A549 treated with RU486 at 1 μM for 4 hours (cell line): ENCODE data around the gene METTL17. TPM values are rescaled to one million over a fixed set of nuclear protein-coding genes. Genes with fewer than 3 reads are reported as not detected.

ENCODE experiments used
- total RNA-seq: library from RNA; stranded (reverse); fragments of 200-300 nt; extraction: Qiagen RNA extraction; gene quantifications from 5 replicates; pipeline ENCODE4 v1.2.3, GENCODE V29; 2022; ENCODE audit warnings: low read depth

METTL17 gene
- 70.7 to 74.7 TPM (median 73.0 TPM) in 5 replicates for total RNA-seq

GRCh38 chr14:20989787-20990600, at the start of gene METTL17:
METTL17 (plus strand) TSS chr14:20989980; CDS start chr14:20990003, 23 bp downstream.

GRCh38 chr14:20954736-20955537, 34.8 kb upstream of the METTL17 start, which contains the start of gene RNASE2:
RNASE2 (plus strand) TSS chr14:20955487; CDS start chr14:20955772, 285 bp downstream.

GRCh38 chr14:20998674-20999366, 9.0 kb downstream of the METTL17 start, which contains the start of gene SLC39A2:
SLC39A2 (plus strand) TSS chr14:20999293; CDS start chr14:20999447, 154 bp downstream.

GRCh38 chr14:21024585-21025370, 35.0 kb downstream of the METTL17 start, which contains the start of gene NDRG2:
NDRG2 (minus strand) TSS chr14:21025061; CDS start chr14:21023315, 1,746 bp downstream.

DNA sequence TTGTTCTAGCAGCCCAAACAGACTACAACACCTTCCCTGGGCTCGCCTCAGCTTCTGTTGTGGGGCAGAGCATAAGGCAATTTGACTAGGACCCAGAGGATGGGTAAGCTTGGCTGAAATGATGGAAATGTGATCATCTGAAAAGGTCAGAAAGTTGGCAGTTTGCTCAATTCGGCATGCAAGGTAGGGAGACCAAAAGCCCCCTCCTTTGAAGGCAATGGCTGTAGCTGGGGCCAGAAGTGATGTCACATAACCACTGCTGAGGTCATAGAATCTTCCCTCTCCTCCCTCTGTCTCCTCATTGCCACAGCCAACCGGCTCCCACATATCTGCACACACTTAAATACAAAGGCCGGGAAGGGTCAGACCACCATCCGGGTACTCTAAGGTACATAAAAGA, 40.1 kb downstream of the METTL17 start, which contains the start of gene TPPP2:
TPPP2 (plus strand) TSS at position 301 of the 400 bp plus-strand sequence. CDS start 365 bp downstream, outside the sequence.

GRCh38 chr14:21034707-21035106, 44.9 kb downstream of the METTL17 start, which contains the start of gene RNASE13:
RNASE13 (minus strand) TSS chr14:21034807; CDS start chr14:21034288, 519 bp downstream.

DNA sequence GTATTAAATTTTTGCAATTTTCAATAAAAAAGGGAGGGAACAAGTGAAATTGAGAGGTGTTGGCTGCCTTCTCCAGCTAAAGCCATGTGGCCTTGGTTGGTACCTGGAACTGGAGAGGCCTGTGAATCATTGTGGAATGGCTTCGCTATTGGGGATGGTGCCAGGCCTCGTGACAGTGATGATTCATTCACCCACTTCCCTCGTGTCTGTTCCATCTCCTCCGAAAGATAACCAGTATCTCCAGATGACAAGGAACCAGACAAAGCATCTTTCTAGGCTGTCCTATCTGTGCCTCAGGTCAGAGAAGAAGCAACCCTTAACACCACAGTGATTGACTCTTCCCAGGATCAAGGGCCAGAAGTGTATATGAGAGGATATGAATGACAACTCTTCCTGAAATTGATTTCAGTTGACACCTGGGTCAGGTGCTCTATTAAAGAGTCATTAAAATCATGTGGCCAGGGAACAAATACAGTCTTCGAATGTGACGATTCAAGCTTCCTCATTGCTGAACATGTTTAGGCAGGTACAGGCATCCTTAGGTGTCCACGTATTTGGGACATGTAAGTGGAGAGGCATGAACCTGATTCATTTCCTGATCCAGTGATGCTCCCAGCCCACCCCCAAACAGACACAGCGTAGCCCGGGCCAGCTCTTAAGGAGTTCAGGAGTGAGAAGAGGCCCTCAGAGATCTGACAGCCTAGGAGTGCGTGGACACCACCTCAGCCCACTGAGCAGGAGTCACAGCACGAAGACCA, 52.1 kb downstream of the METTL17 start, which contains the start of gene RNASE7:
RNASE7 (plus strand) TSS at position 687 of the 758 bp plus-strand sequence. CDS start 631 bp downstream, outside the sequence.

Other genes starting within 250 kb of the METTL17 start
- gene EDDM3A, start 244.1 kb upstream of the METTL17 start, total RNA-seq: not detected in 5 replicates
- not detected in 5 replicates for gene EDDM3B, start 221.6 kb upstream of the METTL17 start, total RNA-seq
- not detected in 5 replicates for gene RNASE6, start 208.7 kb upstream of the METTL17 start, total RNA-seq
- 0.38 to 0.50 TPM (median 0.45 TPM) in 3 of 5 replicates, not detected in the others for gene RNASE1, start 187.1 kb upstream of the METTL17 start, total RNA-seq
- gene RNASE3, start 98.6 kb upstream of the METTL17 start, total RNA-seq: not detected in 5 replicates
- not detected in 5 replicates for gene RNASE2, start 34.5 kb upstream of the METTL17 start, total RNA-seq
- gene SLC39A2, start 9.3 kb downstream of the METTL17 start, total RNA-seq: not detected in 5 replicates
- 3.0 to 4.4 TPM (median 3.2 TPM) in 5 replicates for gene NDRG2, start 35.1 kb downstream of the METTL17 start, total RNA-seq
- gene TPPP2, start 40.2 kb downstream of the METTL17 start, total RNA-seq: not detected in 5 replicates
- gene RNASE13, start 44.8 kb downstream of the METTL17 start, total RNA-seq: not detected in 5 replicates
- gene RNASE7, start 52.4 kb downstream of the METTL17 start, total RNA-seq: not detected in 5 replicates
- gene RNASE8, start 67.8 kb downstream of the METTL17 start, total RNA-seq: not detected in 5 replicates
- gene ARHGEF40, start 80.3 kb downstream of the METTL17 start, total RNA-seq: 8.7 to 14.2 TPM (median 11.2 TPM) in 5 replicates
- 17.5 to 33.5 TPM (median 29.2 TPM) in 5 replicates for gene ZNF219, start 108.7 kb downstream of the METTL17 start, total RNA-seq
- 0.53 to 1.3 TPM (median 0.85 TPM) in 5 replicates for gene TMEM253, start 111.1 kb downstream of the METTL17 start, total RNA-seq
- gene OR5AU1, start 166.1 kb downstream of the METTL17 start, total RNA-seq: not detected in 5 replicates